K562 (cell line): ENCODE measurements around the gene FAM168B. TPM values are rescaled to one million over a fixed set of nuclear protein-coding genes. Genes with fewer than 3 reads are reported as not detected.

Source experiments
- ATAC-seq: fragments of 200-7000 bp; cut with Tn5 transposase; 3 replicates; pipeline ENCODE4 v1.9.1; 2020; ENCODE audit warnings: moderate library complexity
- BruUV-seq: library from RNA; stranded (reverse); fragments of 400-500 nt; replicated peaks from 2 replicates; lab custom pipeline; 2021; lab: Mats Ljungman, UMichigan
- CTCF ChIA-PET: fragments of 300-600 bp; formaldehyde crosslinking; extraction: SDS; loops from one replicate; lab custom pipeline; 2021; ENCODE audit warnings: low intra/inter-chr PET ratio; lab: Yijun Ruan, JAX
- POLR2A ChIA-PET: fragments of 300-600, 350-650 bp; sonication (Branson Sonifier 250); formaldehyde crosslinking; extraction: SDS; loops from one replicate; lab custom pipeline; 2021; ENCODE audit warnings: antibody characterized with exemption, inconsistent platforms; lab: Yijun Ruan, JAX
- DNase-seq, 4 experiments: peaks; one replicate each; pipeline versions ENCODE4 v3.0.0 to v3.0.0-alpha.2; 2011 to 2018; ENCODE audit warnings: low spot score in 3 of 4, mixed read lengths in 3 of 4; ENCODE audit errors: extremely low read depth in 1 of 4
- FAIRE-seq: peaks from 2 replicates; lab custom pipeline; 2011; peaks lifted over from hg19 to GRCh38; lab: Jason Lieb, UNC
- H2AFZ ChIP-seq: 2 replicates; pipeline ENCODE4 v1.6.0; 2011; ENCODE audit warnings: low read depth, low read length, control low read depth, inconsistent platforms
- H3K27ac ChIP-seq: fragments of 200-600 bp; 3 replicates; pipeline ENCODE4 v1.8.0; 2011; ENCODE audit warnings: low read depth, mild to moderate bottlenecking, control low read depth, inconsistent platforms, low read length, moderate library complexity, mixed read lengths; ENCODE audit errors: extremely low read depth
- H3K27me3 ChIP-seq, 2 experiments: fragments of 300-600 bp in 1 of 2; 2 replicates in 1 of 2; 3 replicates in 1 of 2; pipeline versions ENCODE4 v1.6.0 to v1.8.0; 2011; ENCODE audit warnings: inconsistent platforms in 2 of 2, low read length in 2 of 2, mild to moderate bottlenecking in 1 of 2, mixed read lengths in 1 of 2, moderate library complexity in 1 of 2; ENCODE audit not compliant: control insufficient read depth in 2 of 2, insufficient read depth in 2 of 2
- H3K36me3 ChIP-seq: fragments of 300-600 bp; 3 replicates; pipeline ENCODE4 v1.8.0; 2011; ENCODE audit warnings: mild to moderate bottlenecking, low read length, inconsistent platforms; ENCODE audit not compliant: control insufficient read depth, insufficient read depth
- H3K4me1 ChIP-seq, 2 experiments: fragments of 200-600 bp in 1 of 2; replicated peaks in 1 of 2; 2 replicates in 1 of 2; 3 replicates in 1 of 2; pipeline versions ENCODE4 v1.5.1 to v1.8.0; 2011; ENCODE audit warnings: inconsistent platforms in 2 of 2, low read length in 2 of 2, mild to moderate bottlenecking in 1 of 2, mixed read lengths in 1 of 2, moderate library complexity in 1 of 2; ENCODE audit not compliant: control insufficient read depth in 2 of 2, insufficient read depth in 2 of 2
- H3K4me2 ChIP-seq: 2 replicates; pipeline ENCODE4 v1.6.1; 2011; ENCODE audit warnings: low read length, control low read depth, inconsistent platforms, mixed read lengths; ENCODE audit not compliant: insufficient read depth
- H3K4me3 ChIP-seq: fragments of 200-600 bp; sonication (generic), shearing (Covaris generic); 2 replicates; pipeline ENCODE4 v1.5.1; 2016; ENCODE audit warnings: control low read depth, inconsistent platforms
- H3K79me2 ChIP-seq: fragments of 200-600 bp; 3 replicates; pipeline ENCODE4 v1.8.0; 2011; ENCODE audit warnings: low read length, inconsistent platforms; ENCODE audit not compliant: control insufficient read depth, insufficient read depth
- H3K9ac ChIP-seq, 2 experiments: 2 replicates each; pipeline versions ENCODE4 v1.6.0 to v1.6.1; 2011; ENCODE audit warnings: low read depth in 2 of 2, low read length in 2 of 2, control low read depth in 1 of 2, inconsistent platforms in 1 of 2, mild to moderate bottlenecking in 1 of 2, mixed read lengths in 1 of 2; ENCODE audit not compliant: insufficient read depth in 1 of 2
- H3K9me1 ChIP-seq: one replicate; pipeline ENCODE4 v1.6.0; 2011; ENCODE audit warnings: inconsistent platforms, mild to moderate bottlenecking, low read length, moderate library complexity; ENCODE audit not compliant: control insufficient read depth, insufficient read depth
- H3K9me3 ChIP-seq: replicated peaks from 2 replicates; pipeline ENCODE4 v1.5.1; 2011; ENCODE audit warnings: low read depth, low read length, inconsistent platforms; ENCODE audit not compliant: control insufficient read depth, insufficient read depth
- H4K20me1 ChIP-seq: replicated peaks from 2 replicates; pipeline ENCODE4 v1.6.1; 2011; ENCODE audit warnings: low read length, inconsistent platforms, mixed read lengths; ENCODE audit not compliant: control insufficient read depth, insufficient read depth
- BMI1 ChIP-seq: fragments of 150-350 bp; IDR thresholded peaks from 2 replicates; pipeline ENCODE4 v1.6.1; 2014; ENCODE audit warnings: low read length
- CEBPG ChIP-seq, 3 experiments: fragments of 200-800 bp in 1 of 3; sonication (Bioruptor generic) in 1 of 3; sonication (generic) in 1 of 3; formaldehyde crosslinking in 1 of 3; IDR thresholded peaks in 2 of 3; conservative IDR thresholded peaks in 1 of 3; 2 replicates each; pipeline versions ENCODE4 v1.6.1 to v1.8.0; 2016 to 2022; ENCODE audit warnings: missing compliant biosample characterization in 2 of 3, missing genetic modification characterization in 2 of 3, mild to moderate bottlenecking in 1 of 3, missing genetic modification reagents in 1 of 3
- FUS ChIP-seq: fragments of 200-400 bp; formaldehyde crosslinking; optimal IDR thresholded peaks from 2 replicates; pipeline ENCODE3; 2017; ENCODE audit warnings: low read depth, low read length
- GATAD2B ChIP-seq: fragments of 450-650 bp; IDR thresholded peaks from 2 replicates; pipeline ENCODE4 v1.6.1; 2017; ENCODE audit warnings: mild to moderate bottlenecking, borderline replicate concordance
- GMEB1 ChIP-seq: fragments of 250-450 bp; sonication (Bioruptor Pico); IDR thresholded peaks from 2 replicates; pipeline ENCODE4 v1.4.0; 2020; ENCODE audit warnings: mild to moderate bottlenecking
- MEIS2 ChIP-seq: fragments of 450-650 bp; IDR thresholded peaks from 2 replicates; pipeline ENCODE4 v1.6.1; 2014; ENCODE audit warnings: mild to moderate bottlenecking; ENCODE audit not compliant: partially characterized antibody
- POLR2B ChIP-seq: fragments of 450-650 bp; IDR thresholded peaks from 2 replicates; pipeline ENCODE4 v1.6.1; 2018; ENCODE audit warnings: low read depth; ENCODE audit not compliant: partially characterized antibody
- ZNF655 ChIP-seq: fragments of 250-450 bp; sonication (Bioruptor Pico); IDR thresholded peaks from 2 replicates; pipeline ENCODE4 v1.5.0; 2021
- ZNF696 ChIP-seq: fragments of 250-450 bp; sonication (Bioruptor Pico); conservative IDR thresholded peaks from 2 replicates; pipeline ENCODE4 v1.4.0; 2020; ENCODE audit warnings: mild to moderate bottlenecking, moderate library complexity
- WGBS: fragments of 100-300 bp; shearing (Covaris generic); methylation state at CpG from one replicate; pipeline ENCODE4 v1.1.6; 2016; ENCODE audit warnings: low coverage, mixed read lengths; ENCODE audit not compliant: insufficient coverage; ENCODE audit errors: missing lambda C conversion rate; 5-methylcytosine and 5-hydroxymethylcytosine counted together
- in situ Hi-C: fragments of 300-500 bp; cut with MboI; formaldehyde crosslinking; loops from 4 replicates; pipeline ENCODE4 v1.15.0; 2018; ENCODE audit warnings: inconsistent platforms, mixed read lengths
- intact Hi-C: fragments of 100-400 bp; cut with micrococcal nuclease; formaldehyde crosslinking; loops from 2 replicates; pipeline ENCODE4 v1.14.2; 2022
- polyA plus RNA-seq, 8 experiments: library from polyadenylated mRNA; depleted of rRNA in 4 of 8; stranded (reverse) in 5 of 8; unstranded in 3 of 8; fragments of >200 nt; fragmentation: Nextera tagmentation in 2 of 8; fragmentation: Illumina TruSeq in 1 of 8; extraction: Ambion mirVana in 2 of 8; extraction: Trizol in 1 of 8; gene quantifications; 2 replicates each; pipeline versions ENCODE4 v1.2.1 to v1.2.3, GENCODE V29; 2011 to 2014; ENCODE audit warnings: inconsistent platforms in 1 of 8, missing spikeins in 1 of 8
- total RNA-seq, 7 experiments: library from RNA; depleted of rRNA in 6 of 7; stranded (reverse); fragments of >200 nt in 6 of 7; fragmentation: Illumina TruSeq in 2 of 7; extraction: Trizol in 2 of 7; gene quantifications; 2 replicates each; pipeline versions ENCODE4 v1.2.1 to v1.2.3, GENCODE V29; 2011 to 2021; ENCODE audit warnings: low replicate concordance in 1 of 7

Gene FAM168B
- total and polyA plus RNA-seq, 9 of the 15 experiments (the other 6 are each of a cell fraction or from before 2014, with no cell fraction given) = 3.3 to 76.0 (median 46.1) TPM

DNA sequence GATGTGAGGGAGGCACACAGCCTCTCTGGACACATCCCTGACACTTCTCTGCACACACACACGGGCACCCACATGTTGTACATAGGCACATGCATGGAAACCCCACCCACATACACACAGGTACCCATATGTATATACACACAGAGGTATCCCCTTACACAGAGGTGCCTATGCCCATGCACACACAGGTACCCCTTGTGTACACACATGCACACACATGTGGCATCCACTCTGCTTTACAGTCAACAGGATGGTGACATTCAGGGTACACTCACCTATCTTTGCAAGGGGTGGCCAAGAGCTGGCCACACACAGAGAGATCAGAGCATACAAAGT lies 59.5 kb downstream of the FAM168B start (continued):
- no peak for TF ChIP-seq GMEB1 (CRISPR knock-in tag)

DNA sequence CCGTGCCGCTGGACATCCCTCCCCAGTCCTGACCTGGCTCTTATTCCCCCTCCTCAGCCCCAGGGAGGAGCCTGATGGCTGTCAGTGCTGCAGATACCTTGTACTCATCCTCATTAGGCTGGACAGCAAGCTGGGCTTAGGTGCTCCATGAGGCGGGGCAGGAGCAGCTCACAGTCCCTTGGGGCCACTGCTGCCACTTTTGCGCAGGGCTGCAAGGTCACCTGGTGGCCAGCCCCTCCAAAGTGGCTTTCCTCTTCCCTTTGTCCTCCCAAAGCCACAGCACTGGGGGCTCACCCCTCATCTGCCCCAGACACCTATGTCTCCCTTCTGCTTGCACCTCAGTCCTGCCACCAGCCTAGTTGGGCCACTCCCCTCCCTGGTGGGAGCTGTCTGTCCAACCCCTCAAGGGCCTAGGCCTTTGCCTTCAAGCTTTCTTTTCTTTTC lies 60.8 kb downstream of the FAM168B start:
- H4K20me1 ChIP-seq = peaks cover 8% of the 10 kb centered on the region; the same call in 1 of the 2 replicates
- H3K4me2 ChIP-seq = no peak overlapping the region
- TF ChIP-seq MEIS2 = no peak
- no peak for TF ChIP-seq POLR2B
- no peak for TF ChIP-seq ZNF655 (CRISPR knock-in tag)
- TF ChIP-seq BMI1 = no peak
- TF ChIP-seq GATAD2B = no peak
- no peak for TF ChIP-seq CEBPG (CRISPR knock-in tag; IDR thresholded peaks at IDR 0.05)
- TF ChIP-seq CEBPG (tag; conservative IDR thresholded peaks at IDR 0.05 in 1 of 2, IDR thresholded peaks at IDR 0.05 in 1 of 2) = no peak
- no peak for TF ChIP-seq FUS
- TF ChIP-seq ZNF696 (CRISPR knock-in tag) = no peak
- in situ Hi-C loops (no loop called here), intact Hi-C loops (loop anchor here (10.0 kb wide), 1 partner anchor 1438 kb away; no protein-coding TSS in a partner anchor)
- no peak overlapping the region for H2AFZ ChIP-seq
- 3% methylated on average over 4 of the region's 4 CpGs for WGBS
- no peaks in the 10 kb centered on the region for H3K79me2 ChIP-seq
- no TSS peak for BruUV-seq
- H3K4me3 ChIP-seq = no peak overlapping the region
- CTCF ChIA-PET = no interaction called here
- H3K9me3 ChIP-seq = no peaks in the 10 kb centered on the region
- ATAC-seq (no peak), DNase-seq (no peak), FAIRE-seq (no peak)
- H3K9me1 ChIP-seq = no peaks in the 10 kb centered on the region
- peaks cover 3 to 54% of the 10 kb centered on the region in 2 experiments; a peak in 4 of 5 replicates for H3K27me3 ChIP-seq
- H3K4me1 ChIP-seq = peaks cover under 1 to 3% of the 10 kb centered on the region in 2 experiments; a peak in 4 of 5 replicates
- POLR2A ChIA-PET = interaction anchor here (0.6 to 1.1 kb wide), 3 partner anchors 22 to 204 kb away, joined by 3 read pairs; no protein-coding TSS in a partner anchor
- no peaks in the 10 kb centered on the region for H3K36me3 ChIP-seq
- H3K27ac ChIP-seq = no peak overlapping the region
- H3K9ac ChIP-seq = no peak overlapping the region
